OCI-LY7 (cell line): ENCODE data around the gene SPSB3.

Experiments used
- EZH2phosphoT487 ChIP-seq: fragments of 200-600 bp; sonication (generic); IDR thresholded peaks from 2 replicates; pipeline ENCODE4 v1.6.1; 2018; ENCODE audit warnings: low read depth, borderline replicate concordance, mild to moderate bottlenecking, mixed run types, antibody characterized with exemption, low read length, moderate library complexity, mixed read lengths
- TF ChIP-seq, protein P1 (sequence below): fragments of 200-600 bp; sonication (generic); conservative IDR thresholded peaks from 2 replicates; pipeline ENCODE4 v1.5.1; 2014; ENCODE audit warnings: mild to moderate bottlenecking, antibody characterized with exemption, low read length, moderate library complexity, mixed read lengths

DNA sequence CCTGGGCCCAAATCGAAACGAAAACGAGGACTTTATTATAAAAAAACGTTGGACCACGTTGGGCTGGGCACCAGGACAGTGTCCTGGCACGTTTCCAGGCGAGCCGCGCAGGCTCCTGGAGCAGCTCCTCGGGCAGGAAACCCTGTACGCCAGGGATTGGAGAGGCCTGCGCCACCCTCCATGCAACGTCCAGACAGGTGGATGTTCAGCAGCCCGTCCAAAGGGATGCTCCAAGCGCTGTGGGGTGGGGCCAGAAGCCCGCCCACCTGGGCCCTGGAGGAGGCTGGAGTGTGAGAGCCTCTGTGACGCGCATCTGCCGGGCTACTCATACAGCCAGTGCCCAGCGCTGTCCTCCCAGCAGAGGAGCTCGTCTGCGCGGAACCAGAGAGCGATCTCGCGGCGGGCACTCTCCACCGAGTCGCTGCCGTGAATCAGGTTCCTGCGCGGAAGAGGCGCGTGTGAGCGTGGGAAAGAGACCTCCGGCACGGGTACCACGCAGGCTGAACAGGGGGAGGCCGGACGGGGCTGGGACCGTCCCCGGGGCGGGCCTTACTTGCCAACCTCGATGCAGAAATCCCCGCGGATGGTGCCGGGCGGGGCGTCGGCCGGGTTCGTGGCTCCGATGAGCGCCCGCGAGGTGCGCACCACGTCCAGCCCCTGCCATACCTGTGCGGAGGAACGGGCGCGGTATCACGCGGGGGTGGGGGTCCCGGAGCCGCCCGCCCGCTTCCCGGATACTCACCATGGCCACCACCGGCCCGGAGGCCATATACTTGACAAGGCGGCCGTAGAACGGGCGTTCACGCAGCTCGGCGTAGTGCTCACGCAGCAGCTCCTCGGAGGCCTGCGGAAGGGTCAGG lies 11.8 kb downstream of the SPSB3 start:
- TF ChIP-seq, protein P1, sequence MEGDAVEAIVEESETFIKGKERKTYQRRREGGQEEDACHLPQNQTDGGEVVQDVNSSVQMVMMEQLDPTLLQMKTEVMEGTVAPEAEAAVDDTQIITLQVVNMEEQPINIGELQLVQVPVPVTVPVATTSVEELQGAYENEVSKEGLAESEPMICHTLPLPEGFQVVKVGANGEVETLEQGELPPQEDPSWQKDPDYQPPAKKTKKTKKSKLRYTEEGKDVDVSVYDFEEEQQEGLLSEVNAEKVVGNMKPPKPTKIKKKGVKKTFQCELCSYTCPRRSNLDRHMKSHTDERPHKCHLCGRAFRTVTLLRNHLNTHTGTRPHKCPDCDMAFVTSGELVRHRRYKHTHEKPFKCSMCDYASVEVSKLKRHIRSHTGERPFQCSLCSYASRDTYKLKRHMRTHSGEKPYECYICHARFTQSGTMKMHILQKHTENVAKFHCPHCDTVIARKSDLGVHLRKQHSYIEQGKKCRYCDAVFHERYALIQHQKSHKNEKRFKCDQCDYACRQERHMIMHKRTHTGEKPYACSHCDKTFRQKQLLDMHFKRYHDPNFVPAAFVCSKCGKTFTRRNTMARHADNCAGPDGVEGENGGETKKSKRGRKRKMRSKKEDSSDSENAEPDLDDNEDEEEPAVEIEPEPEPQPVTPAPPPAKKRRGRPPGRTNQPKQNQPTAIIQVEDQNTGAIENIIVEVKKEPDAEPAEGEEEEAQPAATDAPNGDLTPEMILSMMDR: no peak
- TF ChIP-seq EZH2phosphoT487: no peak
